Astrocyte (in vitro differentiated cells and primary cell): Measurements from ENCODE around the gene FHIT.

ENCODE experiments used
- EZH2 ChIP-seq: IDR thresholded peaks from 2 replicates; pipeline ENCODE4 v1.6.1; 2012; ENCODE audit warnings: mild to moderate bottlenecking, low read length, inconsistent platforms; ENCODE audit not compliant: insufficient read depth
- TF ChIP-seq, protein P1 (sequence below): IDR thresholded peaks from 2 replicates; pipeline ENCODE4 v1.5.1; 2011; ENCODE audit warnings: low read depth, mild to moderate bottlenecking, inconsistent platforms, low read length, moderate library complexity; ENCODE audit not compliant: insufficient read depth

DNA sequence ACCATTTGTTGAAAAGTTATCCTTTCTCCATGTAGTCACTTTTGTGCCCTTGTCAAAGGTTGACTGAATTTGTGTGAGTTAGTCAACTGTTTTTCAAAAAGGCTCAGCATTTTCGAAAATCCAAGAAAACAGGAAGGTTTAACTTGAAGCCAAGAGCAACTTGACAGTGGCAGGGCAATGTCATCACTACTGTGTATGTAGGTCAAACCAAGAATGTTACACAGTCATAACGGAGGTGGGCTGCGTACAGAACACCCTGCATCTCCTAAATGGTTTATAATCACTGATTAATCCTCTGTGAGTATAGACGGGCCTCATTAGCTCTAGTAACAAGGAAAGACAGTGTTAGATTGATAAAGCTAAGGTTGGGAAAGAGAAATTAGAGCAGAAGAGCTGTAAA is 1064.9 kb downstream of the FHIT start:
- TF ChIP-seq, protein P1, sequence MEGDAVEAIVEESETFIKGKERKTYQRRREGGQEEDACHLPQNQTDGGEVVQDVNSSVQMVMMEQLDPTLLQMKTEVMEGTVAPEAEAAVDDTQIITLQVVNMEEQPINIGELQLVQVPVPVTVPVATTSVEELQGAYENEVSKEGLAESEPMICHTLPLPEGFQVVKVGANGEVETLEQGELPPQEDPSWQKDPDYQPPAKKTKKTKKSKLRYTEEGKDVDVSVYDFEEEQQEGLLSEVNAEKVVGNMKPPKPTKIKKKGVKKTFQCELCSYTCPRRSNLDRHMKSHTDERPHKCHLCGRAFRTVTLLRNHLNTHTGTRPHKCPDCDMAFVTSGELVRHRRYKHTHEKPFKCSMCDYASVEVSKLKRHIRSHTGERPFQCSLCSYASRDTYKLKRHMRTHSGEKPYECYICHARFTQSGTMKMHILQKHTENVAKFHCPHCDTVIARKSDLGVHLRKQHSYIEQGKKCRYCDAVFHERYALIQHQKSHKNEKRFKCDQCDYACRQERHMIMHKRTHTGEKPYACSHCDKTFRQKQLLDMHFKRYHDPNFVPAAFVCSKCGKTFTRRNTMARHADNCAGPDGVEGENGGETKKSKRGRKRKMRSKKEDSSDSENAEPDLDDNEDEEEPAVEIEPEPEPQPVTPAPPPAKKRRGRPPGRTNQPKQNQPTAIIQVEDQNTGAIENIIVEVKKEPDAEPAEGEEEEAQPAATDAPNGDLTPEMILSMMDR = no peak
- TF ChIP-seq EZH2 = no peak
